Uterus (tissue), 2 donors: Measurements from ENCODE around the gene CFAP107.
"Not testable (repeated sequence)": the region's sequence is repeated elsewhere in the genome, so short reads cannot be mapped to it uniquely, and the experiment has no call there.

Experiments
- CTCF ChIP-seq, 4 experiments: fragments of 200-600 bp in 2 of 4; fragments of 450-650 bp in 2 of 4; sonication (generic) in 2 of 4; IDR thresholded peaks; one replicate each; pipeline ENCODE4 v1.5.1; 2016 to 2019; ENCODE audit warnings: antibody characterized with exemption in 4 of 4, mild to moderate bottlenecking in 2 of 4, moderate library complexity in 1 of 4
- POLR2A ChIP-seq, 2 donors: fragments of 450-650 bp; IDR thresholded peaks; one replicate each; pipeline ENCODE4 v1.6.1; 2016; ENCODE audit warnings: antibody characterized with exemption in 2 of 2, mild to moderate bottlenecking in 1 of 2, moderate library complexity in 1 of 2

- TF ChIP-seq CTCF, POLR2A (IDR thresholded peaks at IDR 0.05): not testable (repeated sequence)
Observed at GRCh38 chr1:12791097-12791496, 45.1 kb downstream of the CFAP107 start, which contains the start of gene PRAMEF1.
